ENCODE data around the gene RPS6KC1.

DNA sequence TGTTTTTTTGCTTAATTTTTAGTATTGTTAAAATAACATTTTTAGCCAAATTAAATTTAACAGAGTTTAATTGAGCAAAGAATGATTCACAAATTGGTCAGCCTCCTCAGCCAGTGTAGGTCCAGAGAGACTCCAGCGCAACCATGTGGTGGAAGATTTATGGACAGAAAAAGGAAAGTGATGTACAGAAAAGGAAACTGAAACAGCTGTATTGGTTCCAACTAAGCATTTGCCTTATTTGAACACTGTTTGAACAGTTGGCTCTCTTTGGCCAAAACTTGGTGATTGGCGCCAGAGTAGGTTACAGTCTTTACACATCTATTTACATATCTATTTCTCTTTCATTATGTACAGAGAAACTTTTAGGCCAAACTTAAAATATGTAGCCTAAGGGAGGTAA, 19.4 kb downstream of the RPS6KC1 start:
- TF ChIP-seq, protein P1, sequence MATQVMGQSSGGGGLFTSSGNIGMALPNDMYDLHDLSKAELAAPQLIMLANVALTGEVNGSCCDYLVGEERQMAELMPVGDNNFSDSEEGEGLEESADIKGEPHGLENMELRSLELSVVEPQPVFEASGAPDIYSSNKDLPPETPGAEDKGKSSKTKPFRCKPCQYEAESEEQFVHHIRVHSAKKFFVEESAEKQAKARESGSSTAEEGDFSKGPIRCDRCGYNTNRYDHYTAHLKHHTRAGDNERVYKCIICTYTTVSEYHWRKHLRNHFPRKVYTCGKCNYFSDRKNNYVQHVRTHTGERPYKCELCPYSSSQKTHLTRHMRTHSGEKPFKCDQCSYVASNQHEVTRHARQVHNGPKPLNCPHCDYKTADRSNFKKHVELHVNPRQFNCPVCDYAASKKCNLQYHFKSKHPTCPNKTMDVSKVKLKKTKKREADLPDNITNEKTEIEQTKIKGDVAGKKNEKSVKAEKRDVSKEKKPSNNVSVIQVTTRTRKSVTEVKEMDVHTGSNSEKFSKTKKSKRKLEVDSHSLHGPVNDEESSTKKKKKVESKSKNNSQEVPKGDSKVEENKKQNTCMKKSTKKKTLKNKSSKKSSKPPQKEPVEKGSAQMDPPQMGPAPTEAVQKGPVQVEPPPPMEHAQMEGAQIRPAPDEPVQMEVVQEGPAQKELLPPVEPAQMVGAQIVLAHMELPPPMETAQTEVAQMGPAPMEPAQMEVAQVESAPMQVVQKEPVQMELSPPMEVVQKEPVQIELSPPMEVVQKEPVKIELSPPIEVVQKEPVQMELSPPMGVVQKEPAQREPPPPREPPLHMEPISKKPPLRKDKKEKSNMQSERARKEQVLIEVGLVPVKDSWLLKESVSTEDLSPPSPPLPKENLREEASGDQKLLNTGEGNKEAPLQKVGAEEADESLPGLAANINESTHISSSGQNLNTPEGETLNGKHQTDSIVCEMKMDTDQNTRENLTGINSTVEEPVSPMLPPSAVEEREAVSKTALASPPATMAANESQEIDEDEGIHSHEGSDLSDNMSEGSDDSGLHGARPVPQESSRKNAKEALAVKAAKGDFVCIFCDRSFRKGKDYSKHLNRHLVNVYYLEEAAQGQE (IDR thresholded peaks at IDR 0.05; ENCODE audit: low read depth): no peak
- TF ChIP-seq, protein P2, sequence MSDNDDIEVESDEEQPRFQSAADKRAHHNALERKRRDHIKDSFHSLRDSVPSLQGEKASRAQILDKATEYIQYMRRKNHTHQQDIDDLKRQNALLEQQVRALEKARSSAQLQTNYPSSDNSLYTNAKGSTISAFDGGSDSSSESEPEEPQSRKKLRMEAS (IDR thresholded peaks at IDR 0.05): no peak
- no peak for TF ChIP-seq RAD21 (IDR thresholded peaks at IDR 0.05; ENCODE audit: low read depth)

All from Ishikawa (cell line).